ENCODE results near the gene CD58. TPM values are rescaled to one million over a fixed set of nuclear protein-coding genes. Genes with fewer than 3 reads are reported as not detected.

CD58 gene
- total and polyA plus RNA-seq, 9 donors, result 5.2 to 14.4 (median 6.8) TPM

- H3K4me3 ChIP-seq, result no peak overlapping the region
- 54 to 60% (median 58%) methylated on average over 3 of the region's 3 CpGs for WGBS, 3 donors
- intact Hi-C loops (cut with DNase I), result no loop called here
- DNase-seq, result no peak
- H3K27me3 ChIP-seq, result no peaks in the 10 kb centered on the region
- no peaks in the 10 kb centered on the region for H3K36me3 ChIP-seq
- no peaks in the 10 kb centered on the region for H3K4me1 ChIP-seq (ENCODE audit: insufficient read depth)
- H3K27ac ChIP-seq, result no peak overlapping the region
- H3K9me3 ChIP-seq, result no peaks in the 10 kb centered on the region
- TF ChIP-seq CTCF (IDR thresholded peaks at IDR 0.05) (no peak), EP300 (IDR thresholded peaks at IDR 0.05) (no peak), POLR2A (IDR thresholded peaks at IDR 0.05) (no peak)
Observed at GRCh38 chr1:116472431-116472961, 98.3 kb downstream of the CD58 start.

- no peak for TF ChIP-seq CTCF (IDR thresholded peaks at IDR 0.05)
- TF ChIP-seq POLR2A (IDR thresholded peaks at IDR 0.05), result no peak
- TF ChIP-seq EP300 (IDR thresholded peaks at IDR 0.05), result no peak
- Histone ChIP-seq H3K4me3 (no peak overlapping the region), H3K4me1 (ENCODE audit: insufficient read depth) (no peaks in the 10 kb centered on the region), H3K36me3 (no peaks in the 10 kb centered on the region), H3K27ac (no peak overlapping the region), H3K9me3 (no peaks in the 10 kb centered on the region), H3K27me3 (no peaks in the 10 kb centered on the region)
- 49 to 59% (median 58%) methylated on average over 4 of the region's 4 CpGs for WGBS, 3 donors
- intact Hi-C loops (cut with DNase I), result no loop called here
- DNase-seq, result no peak
Observed at GRCh38 chr1:116471241-116471640, 99.6 kb downstream of the CD58 start.

- intact Hi-C loops (cut with DNase I), result no loop called here
- Histone ChIP-seq H3K27ac (no peak overlapping the region), H3K36me3 (no peaks in the 10 kb centered on the region), H3K9me3 (no peaks in the 10 kb centered on the region), H3K27me3 (no peaks in the 10 kb centered on the region), H3K4me3 (no peak overlapping the region), H3K4me1 (ENCODE audit: insufficient read depth) (no peaks in the 10 kb centered on the region)
- no peak for DNase-seq
- WGBS, 3 donors, result 87 to 100% (median 97%) methylated on average over 1 of the region's 1 CpG
- TF ChIP-seq CTCF (IDR thresholded peaks at IDR 0.05) (no peak), EP300 (IDR thresholded peaks at IDR 0.05) (no peak), POLR2A (IDR thresholded peaks at IDR 0.05) (no peak)
Observed at GRCh38 chr1:116470671-116471070, 100.2 kb downstream of the CD58 start.

GRCh38 chr1:116466810-116467557, 103.8 kb downstream of the CD58 start:
- DNase-seq, result no peak
- Histone ChIP-seq H3K27me3 (no peaks in the 10 kb centered on the region), H3K36me3 (no peaks in the 10 kb centered on the region), H3K27ac (no peak overlapping the region), H3K9me3 (no peaks in the 10 kb centered on the region), H3K4me1 (ENCODE audit: insufficient read depth) (no peaks in the 10 kb centered on the region), H3K4me3 (no peak overlapping the region)
- TF ChIP-seq CTCF (IDR thresholded peaks at IDR 0.05) (no peak), EP300 (IDR thresholded peaks at IDR 0.05) (no peak), POLR2A (IDR thresholded peaks at IDR 0.05) (no peak)
- 87 to 94% (median 89%) methylated on average over 2 of the region's 2 CpGs for WGBS, 3 donors
- intact Hi-C loops (cut with DNase I), result no loop called here

Data from ovary (tissue), 9 donors.